H9 (cell line): ENCODE data around the gene NLRP5. TPM values are rescaled to one million over a fixed set of nuclear protein-coding genes. Genes with fewer than 3 reads are reported as not detected.

ENCODE experiments used
- DNase-seq: peaks from one replicate; pipeline ENCODE4 v3.0.0-alpha.2; 2017
- H2AFZ ChIP-seq: one replicate; pipeline ENCODE4 v1.6.1; 2013; ENCODE audit warnings: mild to moderate bottlenecking, low read length, control low read depth, moderate library complexity
- H2AK5ac ChIP-seq: 2 replicates; pipeline ENCODE4 v1.6.1; 2013; ENCODE audit warnings: low read length, control low read depth, mixed read lengths; ENCODE audit not compliant: insufficient read length
- H2BK120ac ChIP-seq: one replicate; pipeline ENCODE4 v1.6.1; 2013; ENCODE audit warnings: low read depth, mild to moderate bottlenecking, low read length, control low read depth, inconsistent platforms; ENCODE audit not compliant: poor library complexity, severe bottlenecking
- H2BK12ac ChIP-seq: 2 replicates; pipeline ENCODE4 v1.6.1; 2013; ENCODE audit warnings: low read length, control low read depth, mixed read lengths, low read depth; ENCODE audit not compliant: insufficient read length
- H2BK15ac ChIP-seq: 2 replicates; pipeline ENCODE4 v1.6.1; 2013; ENCODE audit warnings: low read depth, low read length, control low read depth
- H2BK20ac ChIP-seq: one replicate; pipeline ENCODE4 v1.6.1; 2013; ENCODE audit warnings: low read depth, mild to moderate bottlenecking, low read length, control low read depth, inconsistent platforms; ENCODE audit not compliant: poor library complexity, severe bottlenecking
- H2BK5ac ChIP-seq: 2 replicates; pipeline ENCODE4 v1.6.1; 2013; ENCODE audit warnings: low read length, control low read depth, mixed read lengths; ENCODE audit not compliant: insufficient read length
- H3K14ac ChIP-seq: 2 replicates; pipeline ENCODE4 v1.6.1; 2013; ENCODE audit warnings: low read length, control low read depth; ENCODE audit not compliant: insufficient read depth
- H3K18ac ChIP-seq: 2 replicates; pipeline ENCODE4 v1.6.1; 2013; ENCODE audit warnings: low read depth, mild to moderate bottlenecking, mixed read lengths, low read length, control low read depth; ENCODE audit not compliant: insufficient read length
- H3K23ac ChIP-seq: 2 replicates; pipeline ENCODE4 v1.6.1; 2013; ENCODE audit warnings: low read length, control low read depth, mixed read lengths, low read depth; ENCODE audit not compliant: insufficient read length
- H3K23me2 ChIP-seq: 2 replicates; pipeline ENCODE4 v1.6.1; 2013; ENCODE audit warnings: low read depth, mild to moderate bottlenecking, mixed read lengths, low read length, control low read depth; ENCODE audit not compliant: insufficient read length, poor library complexity, severe bottlenecking
- H3K27ac ChIP-seq: 2 replicates; pipeline ENCODE4 v1.5.1; 2013; ENCODE audit warnings: low read length, control low read depth, mixed read lengths, low read depth; ENCODE audit not compliant: insufficient read length
- H3K27me3 ChIP-seq: 2 replicates; pipeline ENCODE4 v1.6.1; 2013; ENCODE audit warnings: low read length, control low read depth, inconsistent platforms; ENCODE audit not compliant: insufficient read depth
- H3K4ac ChIP-seq: 2 replicates; pipeline ENCODE4 v1.6.1; 2013; ENCODE audit warnings: low read depth, mild to moderate bottlenecking, control low read depth, inconsistent platforms, low read length, moderate library complexity
- H3K4me1 ChIP-seq: 2 replicates; pipeline ENCODE4 v1.6.1; 2013; ENCODE audit warnings: low read length, control low read depth, inconsistent platforms; ENCODE audit not compliant: insufficient read depth
- H3K4me2 ChIP-seq: 2 replicates; pipeline ENCODE4 v1.6.1; 2013; ENCODE audit warnings: low read length, control low read depth, mixed read lengths; ENCODE audit not compliant: insufficient read length, insufficient read depth
- H3K56ac ChIP-seq: 2 replicates; pipeline ENCODE4 v1.6.1; 2013; ENCODE audit warnings: low read depth, mild to moderate bottlenecking, mixed read lengths, low read length, control low read depth; ENCODE audit not compliant: insufficient read length
- H3K79me1 ChIP-seq: 2 replicates; pipeline ENCODE4 v1.6.1; 2013; ENCODE audit warnings: low read depth, mild to moderate bottlenecking, moderate library complexity, low read length, control low read depth, inconsistent platforms; ENCODE audit not compliant: insufficient read depth, poor library complexity, severe bottlenecking
- H3K79me2 ChIP-seq: 2 replicates; pipeline ENCODE4 v1.6.1; 2013; ENCODE audit warnings: low read length, control low read depth, inconsistent platforms; ENCODE audit not compliant: insufficient read depth
- H3K9ac ChIP-seq: 2 replicates; pipeline ENCODE4 v1.6.1; 2013; ENCODE audit warnings: low read length, control low read depth, mixed read lengths; ENCODE audit not compliant: insufficient read length; ENCODE audit errors: extremely low read depth
- H3K9me3 ChIP-seq: one replicate; pipeline ENCODE4 v1.6.1; 2013; ENCODE audit warnings: low read depth, low read length, inconsistent platforms; ENCODE audit not compliant: control insufficient read depth
- H3T11ph ChIP-seq: one replicate; pipeline ENCODE4 v1.6.1; 2013; ENCODE audit warnings: mild to moderate bottlenecking, low read length, control low read depth, inconsistent platforms
- H4K20me1 ChIP-seq: one replicate; pipeline ENCODE4 v1.6.1; 2013; ENCODE audit not compliant: control insufficient read depth, insufficient read length, insufficient read depth
- H4K5ac ChIP-seq: 2 replicates; pipeline ENCODE4 v1.6.1; 2013; ENCODE audit warnings: low read depth, mild to moderate bottlenecking, mixed read lengths, low read length, control low read depth; ENCODE audit not compliant: insufficient read length
- H4K8ac ChIP-seq: replicated peaks from 2 replicates; pipeline ENCODE4 v1.6.1; 2013; ENCODE audit warnings: low read length, control low read depth, mixed read lengths, low read depth; ENCODE audit not compliant: insufficient read length
- H4K91ac ChIP-seq: 2 replicates; pipeline ENCODE4 v1.6.1; 2013; ENCODE audit warnings: low read depth, mild to moderate bottlenecking, moderate library complexity, mixed read lengths, low read length, control low read depth; ENCODE audit not compliant: insufficient read length
- H3K27ac Mint-ChIP-seq, 3 experiments: 2 replicates in 2 of 3; 3 replicates in 1 of 3; pipeline ENCODE4 v1.8.0; 2020 to 2021; ENCODE audit warnings: mixed read lengths in 3 of 3, mild to moderate bottlenecking in 1 of 3, moderate library complexity in 1 of 3
- H3K27me3 Mint-ChIP-seq: 2 replicates; pipeline ENCODE4 v1.8.0; 2021; ENCODE audit warnings: low read depth, mild to moderate bottlenecking, moderate library complexity, mixed read lengths
- H3K36me3 Mint-ChIP-seq, 3 experiments: 2 replicates in 2 of 3; 3 replicates in 1 of 3; pipeline ENCODE4 v1.8.0; 2020 to 2021; ENCODE audit warnings: low read depth in 3 of 3, mixed read lengths in 3 of 3; ENCODE audit not compliant: insufficient read depth in 1 of 3
- H3K4me1 Mint-ChIP-seq, 2 experiments: 2 replicates each; pipeline ENCODE4 v1.8.0; 2020; ENCODE audit warnings: mixed read lengths in 2 of 2
- H3K4me3 Mint-ChIP-seq, 2 experiments: 2 replicates in 1 of 2; 3 replicates in 1 of 2; pipeline ENCODE4 v1.8.0; 2020 to 2021; ENCODE audit warnings: mild to moderate bottlenecking in 2 of 2, mixed read lengths in 2 of 2, moderate library complexity in 1 of 2
- H3K9me3 Mint-ChIP-seq, 2 experiments: 2 replicates in 1 of 2; 3 replicates in 1 of 2; pipeline ENCODE4 v1.8.0; 2020; ENCODE audit warnings: mild to moderate bottlenecking in 2 of 2, mixed read lengths in 2 of 2, moderate library complexity in 1 of 2
- WGBS: extraction: QIAGEN DNeasy Blood & Tissue Kit; methylation state at CpG from one replicate; pipeline ENCODE4 v1.1.7; 2013; ENCODE audit warnings: missing lambda C conversion rate, low lambda C conversion rate, mixed read lengths; ENCODE audit not compliant: insufficient read length; ENCODE audit errors: extremely low coverage; 5-methylcytosine and 5-hydroxymethylcytosine counted together
- total RNA-seq: library from RNA; stranded (reverse); gene quantifications from 2 replicates; pipeline ENCODE4 v1.2.1, GENCODE V29; 2021
- TF ChIP-seq, protein P1 (sequence below): fragments of 200-600 bp; sonication (generic); conservative IDR thresholded peaks from 3 replicates; pipeline ENCODE4 v1.8.0; 2021; ENCODE audit warnings: antibody characterized with exemption, mild to moderate bottlenecking

Gene NLRP5
- total RNA-seq, 1 experiment from 2014 or later, result not detected

DNA sequence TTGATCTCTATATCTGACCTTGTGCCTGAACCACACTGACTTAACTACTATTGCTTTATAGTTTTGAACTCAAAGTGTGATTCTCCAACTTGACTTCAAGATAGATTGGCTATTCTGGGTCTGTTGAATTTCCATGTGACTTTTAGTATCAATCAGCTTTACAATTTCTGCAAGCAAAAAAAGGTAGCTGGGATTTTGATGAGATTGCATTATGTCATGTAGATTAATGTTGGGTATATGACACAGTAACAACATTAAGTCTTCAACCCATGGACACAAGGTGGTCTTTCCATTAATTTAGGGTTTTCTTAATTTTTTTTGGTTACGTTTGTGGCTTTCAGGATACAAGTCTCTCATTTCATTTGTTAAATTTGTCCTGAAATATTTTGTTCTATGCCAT is 28.2 kb downstream of the NLRP5 start:
- no peaks in the 10 kb centered on the region for H3K27me3 ChIP-seq
- Mint-ChIP-seq H3K4me1 (no peaks in the 10 kb centered on the region), H3K9me3 (peaks cover 87 to 96% of the 10 kb centered on the region in 2 experiments), H3K27me3 (peaks cover 1% of the 10 kb centered on the region), H3K4me3 (no peak overlapping the region), H3K36me3 (peaks cover 3 to 33% (median 5%) of the 10 kb centered on the region in 3 experiments; a peak in 4 of 7 replicates), H3K27ac (no peak overlapping the region)
- no peak overlapping the region for H3K27ac ChIP-seq
- no peaks in the 10 kb centered on the region for H3K4me1 ChIP-seq
- no peak overlapping the region for H4K8ac ChIP-seq
- no peak overlapping the region for H2BK120ac ChIP-seq
- no peak overlapping the region for H3T11ph ChIP-seq
- TF ChIP-seq, protein P1, sequence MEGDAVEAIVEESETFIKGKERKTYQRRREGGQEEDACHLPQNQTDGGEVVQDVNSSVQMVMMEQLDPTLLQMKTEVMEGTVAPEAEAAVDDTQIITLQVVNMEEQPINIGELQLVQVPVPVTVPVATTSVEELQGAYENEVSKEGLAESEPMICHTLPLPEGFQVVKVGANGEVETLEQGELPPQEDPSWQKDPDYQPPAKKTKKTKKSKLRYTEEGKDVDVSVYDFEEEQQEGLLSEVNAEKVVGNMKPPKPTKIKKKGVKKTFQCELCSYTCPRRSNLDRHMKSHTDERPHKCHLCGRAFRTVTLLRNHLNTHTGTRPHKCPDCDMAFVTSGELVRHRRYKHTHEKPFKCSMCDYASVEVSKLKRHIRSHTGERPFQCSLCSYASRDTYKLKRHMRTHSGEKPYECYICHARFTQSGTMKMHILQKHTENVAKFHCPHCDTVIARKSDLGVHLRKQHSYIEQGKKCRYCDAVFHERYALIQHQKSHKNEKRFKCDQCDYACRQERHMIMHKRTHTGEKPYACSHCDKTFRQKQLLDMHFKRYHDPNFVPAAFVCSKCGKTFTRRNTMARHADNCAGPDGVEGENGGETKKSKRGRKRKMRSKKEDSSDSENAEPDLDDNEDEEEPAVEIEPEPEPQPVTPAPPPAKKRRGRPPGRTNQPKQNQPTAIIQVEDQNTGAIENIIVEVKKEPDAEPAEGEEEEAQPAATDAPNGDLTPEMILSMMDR, result no peak
- no peak overlapping the region for H3K18ac ChIP-seq
- H2AK5ac ChIP-seq, result no peak overlapping the region
- H3K79me2 ChIP-seq, result no peaks in the 10 kb centered on the region
- H4K20me1 ChIP-seq, result no peaks in the 10 kb centered on the region
- no peak overlapping the region for H3K4ac ChIP-seq
- no peaks in the 10 kb centered on the region for H3K79me1 ChIP-seq
- H3K9me3 ChIP-seq, result peaks cover 60% of the 10 kb centered on the region
- H3K14ac ChIP-seq, result no peak overlapping the region
- no peak overlapping the region for H2BK15ac ChIP-seq
- H2BK12ac ChIP-seq, result no peak overlapping the region
- H2AFZ ChIP-seq, result no peak overlapping the region
- no peak overlapping the region for H3K9ac ChIP-seq
- no peak overlapping the region for H3K23ac ChIP-seq
- H4K91ac ChIP-seq, result no peak overlapping the region
- no CpG with 5 or more reads among the region's 1 CpG for WGBS
- H3K56ac ChIP-seq, result no peak overlapping the region
- no peak overlapping the region for H3K4me2 ChIP-seq
- no peaks in the 10 kb centered on the region for H3K23me2 ChIP-seq
- DNase-seq, result no peak
- H4K5ac ChIP-seq, result no peak overlapping the region
- no peak overlapping the region for H2BK20ac ChIP-seq
- no peak overlapping the region for H2BK5ac ChIP-seq
